Sigmoid colon (tissue), 4 donors: Measurements from ENCODE around the gene ODF4.

Source experiments
- EP300 ChIP-seq, 4 donors: sonication (generic); formaldehyde crosslinking; IDR thresholded peaks; one replicate each; pipeline ENCODE4 v1.6.1; 2017; ENCODE audit warnings: antibody characterized with exemption in 4 of 4
- TF ChIP-seq, protein P1 (sequence below), 4 experiments: fragments of 450-650 bp in 3 of 4; fragments of 200-600 bp in 1 of 4; IDR thresholded peaks; one replicate each; pipeline ENCODE4 v1.5.1; 2016 to 2019; ENCODE audit warnings: antibody characterized with exemption in 4 of 4, mild to moderate bottlenecking in 3 of 4, moderate library complexity in 2 of 4

DNA sequence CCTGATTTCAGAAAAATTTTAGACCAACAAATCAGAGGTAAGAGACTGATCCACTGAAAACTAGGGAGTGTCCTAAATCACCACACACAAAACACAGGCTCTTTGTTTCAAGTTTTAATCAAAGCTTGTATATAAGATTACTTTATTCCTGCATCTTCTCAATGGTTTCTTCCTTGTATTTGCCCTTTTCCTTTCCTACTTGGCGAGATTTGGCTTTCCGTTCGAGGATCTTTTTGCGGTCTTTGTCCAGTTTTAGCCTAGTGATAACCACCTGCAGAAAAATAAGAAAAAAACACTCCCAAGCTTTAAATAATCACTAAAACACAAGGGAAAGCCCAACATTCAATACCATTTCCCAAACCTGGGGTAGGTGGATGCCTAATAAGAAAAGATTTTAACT, 37.8 kb downstream of the ODF4 start:
- TF ChIP-seq EP300 (IDR thresholded peaks at IDR 0.05): no peak
- TF ChIP-seq, protein P1, sequence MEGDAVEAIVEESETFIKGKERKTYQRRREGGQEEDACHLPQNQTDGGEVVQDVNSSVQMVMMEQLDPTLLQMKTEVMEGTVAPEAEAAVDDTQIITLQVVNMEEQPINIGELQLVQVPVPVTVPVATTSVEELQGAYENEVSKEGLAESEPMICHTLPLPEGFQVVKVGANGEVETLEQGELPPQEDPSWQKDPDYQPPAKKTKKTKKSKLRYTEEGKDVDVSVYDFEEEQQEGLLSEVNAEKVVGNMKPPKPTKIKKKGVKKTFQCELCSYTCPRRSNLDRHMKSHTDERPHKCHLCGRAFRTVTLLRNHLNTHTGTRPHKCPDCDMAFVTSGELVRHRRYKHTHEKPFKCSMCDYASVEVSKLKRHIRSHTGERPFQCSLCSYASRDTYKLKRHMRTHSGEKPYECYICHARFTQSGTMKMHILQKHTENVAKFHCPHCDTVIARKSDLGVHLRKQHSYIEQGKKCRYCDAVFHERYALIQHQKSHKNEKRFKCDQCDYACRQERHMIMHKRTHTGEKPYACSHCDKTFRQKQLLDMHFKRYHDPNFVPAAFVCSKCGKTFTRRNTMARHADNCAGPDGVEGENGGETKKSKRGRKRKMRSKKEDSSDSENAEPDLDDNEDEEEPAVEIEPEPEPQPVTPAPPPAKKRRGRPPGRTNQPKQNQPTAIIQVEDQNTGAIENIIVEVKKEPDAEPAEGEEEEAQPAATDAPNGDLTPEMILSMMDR (IDR thresholded peaks at IDR 0.05): no peak
